ENCODE results near the gene GJC3.
"Not testable (repeated sequence)": the region's sequence is repeated elsewhere in the genome, so short reads cannot be mapped to it uniquely, and the experiment has no call there.

The GJC3 gene

DNA sequence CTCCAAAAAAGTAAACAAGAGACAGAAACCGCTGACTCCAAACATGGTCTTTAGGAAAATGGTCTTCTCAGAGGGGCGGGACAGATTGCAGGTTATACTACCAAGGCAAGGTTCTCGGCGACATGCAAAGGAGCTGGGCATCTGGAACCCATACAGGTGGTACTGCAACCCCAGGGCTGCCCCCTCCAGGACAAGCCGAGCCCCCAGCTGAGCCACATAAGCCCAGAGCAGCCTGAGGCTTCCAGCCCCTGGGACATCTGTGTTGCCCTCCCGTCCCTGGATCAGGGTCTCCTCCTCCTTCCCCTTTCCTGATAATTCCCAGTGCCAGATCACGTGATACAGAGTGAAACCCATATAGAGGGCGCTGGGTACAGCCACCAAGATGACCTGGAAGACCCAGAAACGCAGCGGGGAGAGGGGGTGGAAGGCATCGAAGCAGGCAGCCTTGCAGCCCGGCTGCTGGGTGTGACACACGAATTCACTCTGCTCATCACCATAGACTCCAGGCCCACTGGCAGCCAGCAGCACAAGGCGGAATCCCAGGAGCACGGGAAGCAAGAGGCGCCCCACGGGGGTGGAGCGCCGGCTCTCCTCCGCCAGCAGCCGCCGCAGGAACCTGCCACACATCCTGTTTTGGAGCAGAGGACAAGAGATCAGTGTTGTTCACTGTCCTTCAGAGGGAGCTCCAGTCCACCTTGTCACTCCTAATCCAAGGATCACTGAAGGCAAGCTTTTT lies at the start of gene GJC3:
Gene GJC3, minus strand, starts transcription at position 627 of the 736 bp plus-strand sequence. Its CDS starts 0 bp downstream, at position 627.
- DNase-seq, result peak; percentile 70

- DNase-seq, result no peak
Observed at GRCh38 chr7:99976626-99977025, 47.2 kb upstream of the GJC3 start.

DNA sequence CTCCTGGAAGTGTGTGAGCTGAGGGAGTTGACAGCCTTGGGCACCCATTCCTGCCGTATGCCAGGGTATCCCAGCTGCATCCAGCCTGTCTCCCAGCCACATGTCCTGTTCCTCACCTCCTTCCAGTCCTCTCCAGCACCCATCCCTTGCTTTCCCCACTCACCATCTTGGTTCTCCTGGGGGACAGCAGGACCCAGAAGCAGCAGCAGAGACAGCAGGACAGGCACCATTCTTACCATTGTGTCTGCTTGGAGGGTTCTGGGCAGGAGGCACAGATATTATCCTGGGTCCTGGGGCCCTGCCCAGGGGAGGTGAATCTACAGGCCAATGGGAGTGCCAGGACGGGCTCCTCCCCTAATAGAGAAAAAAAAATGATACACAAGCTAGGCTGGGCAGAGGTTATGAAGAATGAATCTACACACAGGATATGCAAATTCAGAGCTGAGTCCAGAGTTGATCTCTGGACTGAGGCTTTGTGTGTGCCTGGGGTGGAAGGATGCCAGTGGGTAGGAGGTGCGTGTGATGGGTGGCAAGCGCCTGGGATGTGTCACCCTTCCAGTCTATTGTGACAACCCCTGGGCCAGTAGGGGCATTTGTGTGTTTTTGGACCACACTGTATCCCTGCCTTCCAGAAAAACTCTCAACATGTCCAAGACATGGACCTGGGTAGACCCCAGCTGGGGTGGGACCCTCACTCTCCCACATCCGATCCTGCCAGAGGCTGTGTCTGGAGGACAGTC lies 46.5 kb upstream of the GJC3 start, which contains the start of gene AZGP1:
Gene AZGP1, minus strand, starts transcription at position 250 of the 740 bp plus-strand sequence. Its CDS starts 11 bp downstream, at position 239.
- DNase-seq, result no peak

- no peak for DNase-seq
Observed at GRCh38 chr7:99974681-99975080, 45.3 kb upstream of the GJC3 start.

DNA sequence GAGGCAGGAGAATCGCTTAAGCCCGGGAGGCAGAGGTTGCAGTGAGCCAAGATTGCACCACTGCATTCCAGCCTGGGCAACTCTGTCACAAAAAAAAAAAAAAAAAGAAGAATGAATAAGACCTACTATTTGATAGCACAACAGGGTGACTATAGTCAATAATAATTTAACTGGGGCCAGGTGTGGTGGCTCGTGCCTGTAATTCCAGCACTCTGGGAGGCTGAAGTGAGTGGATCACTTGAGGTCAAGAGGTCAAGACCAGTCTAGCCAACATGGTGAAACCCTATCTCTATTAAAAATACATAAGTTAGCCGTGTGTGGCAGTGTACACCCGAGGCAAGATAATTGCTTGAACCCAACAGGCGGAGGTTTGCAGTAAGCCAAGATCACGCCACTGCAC lies 44.4 kb upstream of the GJC3 start:
- not testable (repeated sequence) for DNase-seq

- no peak for DNase-seq
Observed at GRCh38 chr7:99971242-99971641, 41.8 kb upstream of the GJC3 start.

GRCh38 chr7:99969813-99970212 lies 40.4 kb upstream of the GJC3 start:
- not testable (repeated sequence) for DNase-seq

- no peak for DNase-seq
Observed at GRCh38 chr7:99969298-99969697, 39.9 kb upstream of the GJC3 start.

DNA sequence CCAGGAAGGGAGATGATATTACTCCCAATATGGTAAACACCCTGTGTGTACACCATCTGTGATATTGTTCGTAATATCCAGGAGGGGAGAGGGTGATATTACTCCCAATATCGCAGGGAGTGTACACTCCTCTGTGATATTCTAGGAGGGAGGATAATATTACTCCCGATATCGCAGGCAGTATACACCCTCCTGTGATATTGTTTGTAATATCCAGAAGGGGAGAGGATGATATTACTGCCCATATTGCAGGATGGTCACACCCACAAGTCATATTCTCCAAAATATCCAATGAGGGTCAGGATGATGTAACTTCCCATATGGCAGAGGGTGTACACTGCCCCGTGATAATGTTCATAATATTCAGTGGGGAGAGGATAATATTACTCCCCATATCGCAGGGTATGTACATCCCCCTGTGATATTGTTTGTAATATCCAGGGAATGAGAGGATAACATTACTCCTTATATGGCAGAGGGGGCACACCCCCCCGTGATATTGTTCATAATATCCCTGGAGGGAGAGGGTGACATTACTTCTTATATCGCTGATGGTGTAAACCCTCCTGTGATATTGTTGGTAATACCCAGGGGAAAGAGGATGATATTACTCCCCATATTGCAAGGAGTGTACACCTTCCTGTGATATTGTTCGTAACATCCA lies 29.3 kb upstream of the GJC3 start:
- DNase-seq, result no peak

- DNase-seq, result no peak
Observed at GRCh38 chr7:99955247-99955646, 25.8 kb upstream of the GJC3 start.

DNA sequence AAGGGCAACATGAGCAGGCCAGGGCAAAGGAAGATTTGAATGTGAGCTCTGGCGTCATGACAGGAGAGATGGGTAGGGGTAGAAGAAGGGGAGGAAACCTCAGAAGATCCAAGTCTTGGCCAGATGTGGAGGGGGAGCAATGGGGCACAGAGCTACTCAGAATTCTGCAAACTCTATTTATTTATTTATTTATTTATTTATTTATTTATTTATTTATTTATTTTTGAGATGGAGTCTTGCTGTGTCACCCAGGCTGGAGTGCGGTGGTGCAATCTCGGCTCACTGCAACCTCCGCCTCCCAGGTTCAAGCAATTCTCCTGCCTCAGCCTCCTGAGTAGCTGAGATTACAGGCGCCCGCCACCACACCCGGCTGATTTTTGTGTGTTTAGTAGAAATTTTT lies 25.2 kb upstream of the GJC3 start:
- DNase-seq, result not testable (repeated sequence)

DNA sequence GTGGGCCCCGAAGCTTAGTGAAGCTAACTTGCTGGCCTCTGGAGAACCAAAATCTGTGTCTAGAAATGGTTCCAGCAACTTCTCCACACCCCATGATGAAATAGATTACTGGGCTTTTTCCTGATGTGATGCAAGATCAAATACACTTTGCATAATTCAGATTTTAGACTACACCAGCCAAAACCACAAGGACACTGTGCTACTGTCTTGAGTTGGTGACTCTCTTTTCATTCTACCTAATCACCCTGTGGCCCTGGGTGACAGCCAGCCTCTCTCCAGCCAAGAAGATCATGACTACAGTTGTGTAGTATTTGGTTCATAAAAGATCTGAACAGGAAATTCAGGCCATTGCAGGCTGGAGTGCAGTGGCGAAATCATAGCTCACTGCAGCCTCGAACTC lies 24.2 kb upstream of the GJC3 start:
- no peak for DNase-seq

GRCh38 chr7:99952649-99953048 lies 23.2 kb upstream of the GJC3 start:
- not testable (repeated sequence) for DNase-seq

- not testable (repeated sequence) for DNase-seq
Observed at GRCh38 chr7:99950819-99951218, 21.4 kb upstream of the GJC3 start.

DNA sequence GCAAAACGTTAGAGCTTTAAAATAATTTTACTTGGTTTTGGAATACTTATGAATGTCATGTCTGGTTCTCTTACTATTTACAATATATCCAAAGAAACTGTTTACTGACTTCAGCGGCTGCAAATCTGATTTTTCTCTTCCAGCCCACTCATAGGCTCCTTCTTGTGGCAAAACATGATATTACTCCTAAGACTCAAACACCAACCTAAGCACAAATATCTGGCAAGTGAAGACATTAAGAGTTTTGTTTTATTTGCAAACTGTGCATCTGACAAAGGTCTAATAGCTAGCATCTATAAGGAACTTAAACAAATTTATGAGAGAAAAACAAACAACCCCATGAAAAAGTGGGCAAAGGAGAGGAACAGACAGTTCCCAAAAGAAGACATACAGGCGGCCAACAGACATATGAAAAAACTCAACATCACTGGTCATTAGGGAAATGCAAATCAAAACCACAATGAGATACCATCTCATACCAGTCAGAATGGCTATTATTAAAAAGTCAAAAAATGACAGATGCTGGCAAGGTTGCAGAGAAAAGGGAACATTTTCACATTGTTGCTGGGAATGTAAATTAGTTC lies 20.3 kb upstream of the GJC3 start:
- no peak for DNase-seq

- no peak for DNase-seq
Observed at GRCh38 chr7:99947608-99948007, 18.2 kb upstream of the GJC3 start.

DNA sequence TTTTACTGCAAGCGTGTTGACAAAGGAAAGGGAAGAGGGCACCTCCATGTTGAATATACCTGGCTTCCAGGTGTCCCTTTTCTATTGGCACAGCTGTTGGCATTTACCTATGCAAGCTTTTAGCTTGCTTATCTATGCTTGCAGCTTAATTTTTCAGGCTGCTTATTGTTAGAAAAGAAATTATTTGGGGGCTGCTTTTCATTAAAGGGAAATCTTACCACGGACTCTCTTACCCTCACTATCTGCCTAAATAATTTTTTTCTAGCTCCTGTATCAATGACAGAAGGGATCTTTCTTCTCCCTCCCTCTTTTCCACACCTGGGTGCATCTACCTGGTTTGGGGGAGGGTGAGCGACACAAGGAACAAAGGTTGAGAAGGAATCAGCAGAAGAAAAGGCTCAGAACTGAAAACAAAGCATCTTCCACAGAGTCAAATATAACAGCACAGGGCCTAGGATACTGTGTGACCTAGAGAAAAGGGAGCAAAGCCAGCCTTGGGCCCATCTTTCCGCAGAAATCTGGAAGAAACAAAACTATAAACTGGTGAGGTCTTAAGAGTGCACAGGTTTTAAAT lies 15.2 kb upstream of the GJC3 start:
- no peak for DNase-seq

- no peak for DNase-seq
Observed at GRCh38 chr7:99943641-99944496, 14.4 kb upstream of the GJC3 start.

DNA sequence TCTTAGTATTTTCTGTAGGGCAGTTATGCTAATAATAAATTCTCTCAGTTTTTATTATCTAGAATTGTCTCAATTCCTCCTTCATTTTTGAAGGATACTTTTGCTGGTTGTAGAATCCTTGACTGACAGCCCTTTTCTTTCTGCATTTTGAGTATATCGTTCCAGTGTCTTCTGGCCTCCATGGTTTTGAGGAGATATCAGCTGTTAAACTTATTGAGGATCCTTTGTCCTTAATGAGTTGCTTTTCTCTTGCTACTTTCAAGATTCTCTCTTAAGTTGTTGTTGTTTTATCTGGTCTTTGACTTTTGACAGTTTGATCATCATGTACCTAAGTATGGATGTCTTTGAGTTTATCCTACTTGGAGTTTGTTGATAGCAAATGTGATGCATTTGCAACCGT lies 8.9 kb upstream of the GJC3 start:
- no peak for DNase-seq

- not testable (repeated sequence) for DNase-seq
Observed at GRCh38 chr7:99935009-99935408, 5.6 kb upstream of the GJC3 start.

DNA sequence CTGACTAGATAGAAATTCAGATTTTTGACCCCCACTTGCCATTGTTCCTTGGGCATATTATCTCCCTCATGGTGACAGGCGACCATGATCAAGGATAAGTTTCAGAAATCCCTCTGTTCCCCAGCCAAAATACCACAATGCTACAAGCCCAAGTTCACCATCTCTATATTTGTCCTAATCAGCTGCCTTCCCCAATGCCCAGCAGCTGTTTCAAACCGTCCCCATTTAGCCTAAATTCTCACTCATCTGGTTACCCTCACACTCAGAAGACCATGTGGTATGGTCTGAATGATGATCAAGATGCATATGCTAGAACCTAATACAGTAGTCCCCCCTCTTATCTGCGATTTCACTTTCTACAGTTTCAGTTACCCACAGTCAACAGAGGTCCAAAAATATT lies 956 bp upstream of the GJC3 start:
- no peak for DNase-seq

DNA sequence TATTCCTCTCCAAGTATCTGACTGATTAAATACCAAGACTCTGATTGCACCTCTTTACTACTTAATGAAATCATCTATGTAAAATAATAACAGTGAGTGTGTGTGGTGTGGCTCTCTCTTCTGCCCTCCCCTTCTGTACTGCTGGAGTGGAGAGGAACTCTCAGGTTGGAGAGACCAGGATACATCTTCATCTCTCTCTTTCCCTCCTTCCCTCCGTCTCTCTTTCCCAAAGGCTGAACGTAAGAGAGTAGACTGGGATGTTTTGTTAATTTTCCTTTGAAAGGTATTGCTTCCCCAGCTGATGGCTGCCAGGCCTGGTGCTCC lies 272 bp upstream of the GJC3 start:
- no peak for DNase-seq

Data from activated CD8-positive, alpha-beta memory T cell treated with anti-CD3 and anti-CD28 coated beads for 24 hours (primary cell).